IMR-90 (cell line): Measurements from ENCODE around the gene ST8SIA4.

Experiments
- CTCF ChIP-seq: conservative IDR thresholded peaks from 2 replicates; pipeline ENCODE4 v1.5.1; 2012; ENCODE audit warnings: mild to moderate bottlenecking, low read depth, low read length, improper control_type of control experiment
- MAFK ChIP-seq: IDR thresholded peaks from 2 replicates; pipeline ENCODE4 v1.6.1; 2012; ENCODE audit warnings: low read depth, low read length, improper control_type of control experiment
- POLR2A ChIP-seq: IDR thresholded peaks from 2 replicates; pipeline ENCODE4 v1.6.1; 2012; ENCODE audit warnings: mild to moderate bottlenecking, low read depth, low read length
- SMC3 ChIP-seq: fragments of 150-350 bp; IDR thresholded peaks from 2 replicates; pipeline ENCODE4 v1.6.1; 2016; ENCODE audit warnings: low read depth, mild to moderate bottlenecking, antibody characterized with exemption, low read length, moderate library complexity

- TF ChIP-seq MAFK (no peak), CTCF (no peak), SMC3 (no peak), POLR2A (no peak)
Observed at GRCh38 chr5:100872408-100873190, 30.5 kb downstream of the ST8SIA4 start.
